ENCODE measurements around the gene MRPL45.

MRPL45 gene

GRCh38 chr17:38352245-38353085, 55.5 kb downstream of the MRPL45 start:
- H3K27me3 Mint-ChIP-seq: no peaks in the 10 kb centered on the region
- H3K27ac Mint-ChIP-seq: peak overlapping the region; percentile 10

GRCh38 chr17:38353086-38353604, 56.2 kb downstream of the MRPL45 start:
- peaks cover 58% of the 10 kb centered on the region for H3K4me1 Mint-ChIP-seq
- peak overlapping the region; percentile 10 for H3K27ac Mint-ChIP-seq
- H3K27me3 Mint-ChIP-seq: no peaks in the 10 kb centered on the region
- no peaks in the 10 kb centered on the region for H3K36me3 Mint-ChIP-seq
- H3K4me3 Mint-ChIP-seq: peak overlapping the region; percentile 52
- H3K9me3 Mint-ChIP-seq: no peaks in the 10 kb centered on the region

More at GRCh38 chr17:38352245-38353085, 55.5 kb downstream of the MRPL45 start:
- Mint-ChIP-seq H3K9me3 (no peaks in the 10 kb centered on the region), H3K4me1 (peaks cover 51% of the 10 kb centered on the region), H3K36me3 (no peaks in the 10 kb centered on the region), H3K4me3 (peak overlapping the region; percentile 52)

- H3K27ac Mint-ChIP-seq: peak overlapping the region; percentile 4
- H3K27me3 Mint-ChIP-seq: no peaks in the 10 kb centered on the region
- H3K36me3 Mint-ChIP-seq: no peaks in the 10 kb centered on the region
- H3K9me3 Mint-ChIP-seq: no peaks in the 10 kb centered on the region
- H3K4me3 Mint-ChIP-seq: peak overlapping the region; percentile 52
- H3K4me1 Mint-ChIP-seq: peaks cover 63% of the 10 kb centered on the region
Measured at GRCh38 chr17:38353668-38354067, 56.7 kb downstream of the MRPL45 start.

GRCh38 chr17:38354466-38354865, 57.5 kb downstream of the MRPL45 start:
- H3K4me3 Mint-ChIP-seq: peak overlapping the region; percentile 40
- H3K36me3 Mint-ChIP-seq: no peaks in the 10 kb centered on the region
- H3K4me1 Mint-ChIP-seq: peaks cover 59% of the 10 kb centered on the region

GRCh38 chr17:38355251-38355650, 58.3 kb downstream of the MRPL45 start:
- Mint-ChIP-seq H3K36me3 (no peaks in the 10 kb centered on the region), H3K27me3 (no peaks in the 10 kb centered on the region), H3K4me1 (peaks cover 59% of the 10 kb centered on the region), H3K4me3 (no peak overlapping the region), H3K27ac (no peak overlapping the region), H3K9me3 (no peaks in the 10 kb centered on the region)

More at GRCh38 chr17:38354466-38354865, 57.5 kb downstream of the MRPL45 start:
- Mint-ChIP-seq H3K27ac (peak overlapping the region; percentile 6), H3K27me3 (no peaks in the 10 kb centered on the region), H3K9me3 (no peaks in the 10 kb centered on the region)

- H3K4me1 Mint-ChIP-seq: peaks cover 58% of the 10 kb centered on the region
- no peak overlapping the region for H3K4me3 Mint-ChIP-seq
- peaks cover 3% of the 10 kb centered on the region for H3K36me3 Mint-ChIP-seq
- H3K27ac Mint-ChIP-seq: no peak overlapping the region
- H3K9me3 Mint-ChIP-seq: no peaks in the 10 kb centered on the region
- no peaks in the 10 kb centered on the region for H3K27me3 Mint-ChIP-seq
Measured at GRCh38 chr17:38357486-38358123, 60.6 kb downstream of the MRPL45 start.

GRCh38 chr17:38358586-38359513, 61.9 kb downstream of the MRPL45 start:
- H3K9me3 Mint-ChIP-seq: no peaks in the 10 kb centered on the region
- H3K27me3 Mint-ChIP-seq: no peaks in the 10 kb centered on the region
- H3K36me3 Mint-ChIP-seq: peaks cover 3% of the 10 kb centered on the region
- no peak overlapping the region for H3K27ac Mint-ChIP-seq
- H3K4me3 Mint-ChIP-seq: no peak overlapping the region
- H3K4me1 Mint-ChIP-seq: peaks cover 49% of the 10 kb centered on the region

- Mint-ChIP-seq H3K27me3 (no peaks in the 10 kb centered on the region), H3K9me3 (no peaks in the 10 kb centered on the region), H3K4me1 (peaks cover 23% of the 10 kb centered on the region), H3K4me3 (no peak overlapping the region), H3K36me3 (peaks cover 3% of the 10 kb centered on the region), H3K27ac (no peak overlapping the region)
Measured at GRCh38 chr17:38361694-38362465, 64.9 kb downstream of the MRPL45 start.

GRCh38 chr17:38363016-38363415, 66.0 kb downstream of the MRPL45 start:
- H3K4me3 Mint-ChIP-seq: no peak overlapping the region
- H3K27ac Mint-ChIP-seq: no peak overlapping the region
- H3K4me1 Mint-ChIP-seq: peaks cover 12% of the 10 kb centered on the region
- H3K36me3 Mint-ChIP-seq: peaks cover 7% of the 10 kb centered on the region
- H3K27me3 Mint-ChIP-seq: no peaks in the 10 kb centered on the region
- H3K9me3 Mint-ChIP-seq: no peaks in the 10 kb centered on the region

GRCh38 chr17:38364741-38365140, 67.8 kb downstream of the MRPL45 start:
- Mint-ChIP-seq H3K9me3 (no peaks in the 10 kb centered on the region), H3K4me1 (peaks cover 4% of the 10 kb centered on the region), H3K27me3 (no peaks in the 10 kb centered on the region), H3K4me3 (no peak overlapping the region), H3K27ac (no peak overlapping the region), H3K36me3 (peaks cover 16% of the 10 kb centered on the region)

GRCh38 chr17:38369124-38369886, 72.3 kb downstream of the MRPL45 start:
- Mint-ChIP-seq H3K36me3 (peaks cover 28% of the 10 kb centered on the region), H3K27ac (no peak overlapping the region), H3K4me3 (no peak overlapping the region), H3K9me3 (no peaks in the 10 kb centered on the region), H3K4me1 (peaks cover 3% of the 10 kb centered on the region), H3K27me3 (no peaks in the 10 kb centered on the region)
